ENCODE results near the gene NOSIP. TPM values are rescaled to one million over a fixed set of nuclear protein-coding genes. Genes with fewer than 3 reads are reported as not detected.

Gene NOSIP
- total RNA-seq, 4 donors from 2014 or later, result 39.1 to 63.4 (median 49.0) TPM

GRCh38 chr19:49567861-49568441, 12.4 kb downstream of the NOSIP start:
- no peak for TF ChIP-seq CTCF (IDR thresholded peaks at IDR 0.05; ENCODE audit: low read depth)

GRCh38 chr19:49566302-49566701, 14.1 kb downstream of the NOSIP start:
- TF ChIP-seq CTCF (IDR thresholded peaks at IDR 0.05; ENCODE audit: low read depth), result no peak

- no peak for TF ChIP-seq CTCF (IDR thresholded peaks at IDR 0.05; ENCODE audit: low read depth)
Measured at GRCh38 chr19:49565261-49565660, 15.1 kb downstream of the NOSIP start.

GRCh38 chr19:49564616-49565045, 15.7 kb downstream of the NOSIP start:
- no peak for TF ChIP-seq CTCF (IDR thresholded peaks at IDR 0.05; ENCODE audit: low read depth)

GRCh38 chr19:49560358-49560900, 19.9 kb downstream of the NOSIP start:
- TF ChIP-seq CTCF (IDR thresholded peaks at IDR 0.05; ENCODE audit: low read depth), result no peak

- TF ChIP-seq CTCF (IDR thresholded peaks at IDR 0.05; ENCODE audit: low read depth), result no peak
Measured at GRCh38 chr19:49559928-49560327, 20.4 kb downstream of the NOSIP start.

- TF ChIP-seq CTCF (IDR thresholded peaks at IDR 0.05; ENCODE audit: low read depth), result no peak
Measured at GRCh38 chr19:49559443-49559842, 20.9 kb downstream of the NOSIP start.
